CD4-positive, alpha-beta T cell treated with Interleukin-17A for 4 hours (primary cell): ENCODE data around the gene NAPEPLD.
"Not testable (repeated sequence)": the region's sequence is repeated elsewhere in the genome, so short reads cannot be mapped to it uniquely, and the experiment has no call there.

ENCODE experiments used
- DNase-seq: peaks from one replicate; pipeline ENCODE4 v3.0.0-alpha.2; 2020; ENCODE audit warnings: mixed read lengths

Gene NAPEPLD

GRCh38 chr7:103148994-103149807 is at the start of gene NAPEPLD:
Gene NAPEPLD, minus strand, starts transcription at chr7:103149099. Its CDS starts 20,323 bp downstream, at chr7:103128776.
- peak; percentile 81 for DNase-seq

DNA sequence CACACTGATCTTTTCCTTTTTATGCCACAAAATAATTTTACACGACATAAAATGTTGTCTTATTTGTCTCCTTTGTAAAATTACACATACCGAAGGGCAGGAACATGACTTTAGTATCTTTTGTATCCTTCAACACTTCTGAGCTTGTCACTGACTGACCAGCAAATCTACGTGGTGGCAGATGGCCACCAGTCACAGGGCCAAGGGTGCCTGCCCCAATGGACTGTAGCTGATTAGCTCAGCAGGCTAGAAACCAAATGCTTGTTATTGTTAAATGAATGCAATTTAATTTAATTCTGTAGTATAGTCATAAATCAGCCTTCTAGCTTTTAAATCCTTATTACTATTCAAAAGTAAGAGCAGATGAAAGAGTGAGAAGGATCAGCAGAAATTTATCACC is 49.2 kb upstream of the NAPEPLD start:
- DNase-seq, result not testable (repeated sequence)

- not testable (repeated sequence) for DNase-seq
Observed at GRCh38 chr7:103195364-103195763, 46.5 kb upstream of the NAPEPLD start.

GRCh38 chr7:103172415-103173146 is 23.7 kb upstream of the NAPEPLD start:
- DNase-seq, result not testable (repeated sequence)

- not testable (repeated sequence) for DNase-seq
Observed at GRCh38 chr7:103171695-103172414, 23.0 kb upstream of the NAPEPLD start.

DNA sequence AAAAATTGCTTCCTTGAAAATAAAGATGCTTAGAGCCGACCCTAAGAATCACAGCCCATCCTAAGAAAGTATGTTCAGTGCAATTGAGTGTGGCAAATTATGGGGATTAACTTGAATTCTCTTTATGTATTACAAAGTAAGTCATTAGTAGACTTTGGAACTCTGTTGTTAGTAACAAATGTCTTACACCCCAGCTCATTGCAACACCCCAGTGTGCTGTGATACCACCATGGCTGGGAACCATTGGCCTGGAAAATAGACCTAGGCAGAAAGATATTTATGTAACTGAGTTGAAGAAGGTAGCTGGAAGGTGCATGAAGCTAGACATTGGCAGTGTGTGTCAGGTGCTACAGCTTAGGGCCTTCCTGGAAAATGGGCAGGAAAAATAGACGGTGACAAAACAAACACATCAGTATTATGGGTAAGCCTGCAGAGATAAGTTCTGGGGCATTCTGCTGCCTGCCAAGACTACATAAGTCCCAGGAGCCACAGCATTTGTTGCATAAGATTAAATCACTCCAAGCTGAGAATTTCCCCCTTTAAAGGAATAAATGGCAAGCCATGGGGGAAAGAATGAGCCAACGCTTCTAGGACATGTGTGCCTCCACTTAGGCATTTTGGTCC is 18.1 kb upstream of the NAPEPLD start:
- DNase-seq, result not testable (repeated sequence)

GRCh38 chr7:103163087-103163825 is 14.4 kb upstream of the NAPEPLD start:
- DNase-seq, result not testable (repeated sequence)

GRCh38 chr7:103162641-103163040 is 13.7 kb upstream of the NAPEPLD start:
- not testable (repeated sequence) for DNase-seq

DNA sequence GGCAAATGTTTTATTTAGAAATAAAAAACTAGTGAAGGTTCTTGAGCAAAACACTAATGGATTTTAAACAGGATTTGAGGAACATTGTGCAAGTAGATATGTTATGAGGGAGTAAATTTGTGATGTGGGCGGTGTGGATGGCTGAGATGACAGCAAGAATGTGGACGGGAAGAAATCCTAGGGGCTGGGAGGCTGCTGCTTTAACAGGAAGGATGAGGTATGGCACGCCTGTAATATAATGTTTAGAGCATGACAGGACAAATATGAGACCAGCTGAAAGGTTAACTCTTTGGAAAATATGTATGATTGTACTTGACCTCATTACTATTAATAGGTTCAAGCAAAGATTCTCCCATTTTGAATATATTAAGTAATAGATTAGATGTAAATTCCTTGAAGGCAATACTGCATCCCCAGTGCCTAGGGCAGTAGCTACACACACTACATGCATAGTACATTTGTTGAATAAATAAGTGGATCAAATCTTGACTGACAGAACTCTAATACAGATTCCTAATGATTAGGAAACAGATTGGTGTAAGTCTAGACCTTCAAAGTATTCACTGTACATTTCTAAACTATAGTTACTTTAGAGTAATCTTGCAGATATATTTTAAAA is 13.2 kb upstream of the NAPEPLD start:
- DNase-seq, result not testable (repeated sequence)

- not testable (repeated sequence) for DNase-seq
Observed at GRCh38 chr7:103159072-103159471, 10.2 kb upstream of the NAPEPLD start.

GRCh38 chr7:103155331-103156024 is 6.6 kb upstream of the NAPEPLD start:
- DNase-seq, result not testable (repeated sequence)

DNA sequence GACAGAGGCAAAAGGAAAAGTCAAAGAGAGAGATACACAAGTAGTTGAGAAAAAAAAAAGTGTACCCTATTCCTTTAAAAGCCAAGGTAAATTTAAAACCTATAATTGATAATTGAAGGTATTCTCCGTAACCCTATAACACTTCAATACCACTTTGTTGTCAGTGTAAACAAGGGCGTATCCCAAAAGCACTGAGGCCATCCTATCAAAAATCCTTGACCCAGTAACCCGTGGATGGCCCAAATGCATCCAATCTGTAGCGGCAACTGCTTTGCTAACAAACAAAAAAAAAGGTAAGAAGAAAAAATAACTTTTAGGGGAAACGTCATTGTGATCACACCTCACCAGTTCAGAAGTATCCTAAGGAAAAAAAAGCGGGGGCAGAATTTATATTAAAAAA is 5.1 kb upstream of the NAPEPLD start:
- DNase-seq, result no peak

DNA sequence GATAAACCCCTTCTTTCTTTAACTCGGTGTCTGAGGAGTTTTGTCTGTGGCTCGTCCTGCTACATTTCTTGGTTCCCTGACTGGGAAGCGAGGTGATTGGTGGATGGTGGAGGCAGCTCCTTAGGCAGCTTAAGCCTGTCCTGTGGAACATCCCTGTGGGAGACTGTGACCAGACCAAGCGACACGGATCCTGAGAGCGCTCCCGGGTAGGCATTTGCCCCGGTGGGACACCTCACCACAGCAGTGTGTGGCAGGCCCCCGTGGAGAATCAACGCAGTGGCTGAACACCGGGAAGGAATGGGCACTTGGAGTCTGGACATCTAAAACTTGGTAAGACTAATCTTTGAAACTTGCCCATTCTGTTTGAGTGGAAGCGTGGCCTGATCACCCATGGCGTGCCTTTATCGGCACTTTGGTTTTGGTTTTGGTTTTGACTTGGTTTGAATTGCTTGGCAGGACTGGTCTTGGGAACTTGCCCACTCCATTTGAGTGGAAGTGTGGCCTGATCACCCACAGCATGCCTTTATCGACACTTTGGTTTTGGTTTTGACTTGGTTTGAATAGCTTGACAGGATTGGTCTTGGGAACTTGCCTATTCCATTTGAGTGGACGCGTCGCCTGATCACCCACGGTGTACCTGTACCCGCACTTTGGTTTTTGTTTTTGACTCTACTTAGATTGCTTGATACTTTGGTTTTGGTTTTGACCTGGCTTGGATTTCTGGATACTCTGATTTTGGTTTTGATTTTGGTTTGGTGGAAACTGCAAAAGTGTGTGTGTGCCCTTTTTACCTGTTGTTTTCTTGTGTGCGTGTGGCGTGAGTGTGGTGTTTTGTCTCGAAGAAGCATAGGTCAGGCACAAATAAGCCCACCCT is 4.1 kb upstream of the NAPEPLD start:
- not testable (repeated sequence) for DNase-seq

DNA sequence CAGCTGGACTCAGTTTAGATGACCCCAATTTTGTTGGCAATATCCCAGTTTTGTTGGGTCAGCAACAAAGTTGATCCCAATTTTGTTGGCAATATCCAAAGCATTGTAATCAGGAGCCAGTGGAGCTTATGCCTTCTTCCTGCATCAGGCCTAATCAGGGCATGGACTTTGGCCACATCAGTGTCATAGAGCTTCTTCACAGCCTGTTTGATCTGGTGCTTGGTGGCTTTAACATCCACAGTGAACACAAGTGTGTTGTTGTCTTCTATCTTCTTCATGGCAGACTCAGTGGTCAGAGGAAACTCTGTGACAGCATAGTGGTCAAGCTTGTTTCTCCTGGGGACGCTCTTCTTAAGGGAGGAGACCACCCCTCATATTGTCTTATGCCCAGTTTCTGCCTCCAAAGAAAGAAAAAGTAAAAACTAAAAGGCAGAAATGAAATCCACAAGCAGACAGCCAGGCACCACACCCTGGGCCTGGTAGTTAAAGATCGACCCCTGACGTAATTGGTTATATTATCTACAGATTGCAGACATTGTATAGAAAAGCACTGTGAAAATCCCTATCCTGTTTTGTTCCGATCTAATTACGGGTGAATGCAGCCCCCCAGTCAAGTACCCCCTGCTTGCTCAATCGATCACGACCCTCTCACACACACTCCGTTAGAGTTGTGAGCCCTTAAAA is 3.2 kb upstream of the NAPEPLD start:
- DNase-seq, result not testable (repeated sequence)

DNA sequence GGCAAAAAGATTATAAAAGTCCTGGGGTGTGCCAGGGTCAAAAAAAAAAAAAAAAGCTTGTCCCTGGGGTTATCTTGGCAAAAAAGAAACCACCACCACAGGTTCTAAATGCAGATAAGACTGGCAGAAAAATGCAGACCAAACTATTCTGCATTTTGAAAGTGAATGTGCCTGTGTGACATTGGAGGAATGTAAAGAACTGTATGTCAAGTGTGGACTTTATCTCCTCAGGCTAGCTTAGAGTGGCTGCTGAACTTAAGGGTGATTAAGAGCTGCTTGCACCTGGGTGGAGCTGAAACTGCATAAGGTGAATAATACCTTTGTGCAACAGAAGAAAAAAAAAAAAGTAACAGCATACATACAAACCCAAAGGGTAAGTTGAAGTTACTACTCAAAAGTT is 1.3 kb upstream of the NAPEPLD start:
- no peak for DNase-seq

GRCh38 chr7:103149808-103150180 is 895 bp upstream of the NAPEPLD start:
- no peak for DNase-seq

GRCh38 chr7:103148131-103148993 is 537 bp downstream of the NAPEPLD start:
- DNase-seq, result no peak

- not testable (repeated sequence) for DNase-seq
Observed at GRCh38 chr7:103144754-103145153, 4.1 kb downstream of the NAPEPLD start.
